Osteocyte (in vitro differentiated cells): ENCODE results near the gene NUCKS1. TPM values are rescaled to one million over a fixed set of nuclear protein-coding genes. Genes with fewer than 3 reads are reported as not detected.

Source experiments
- DNase-seq: peaks from one replicate; pipeline ENCODE4 v3.0.0; 2021; ENCODE audit warnings: mixed read lengths; ENCODE audit not compliant: unreplicated experiment; ENCODE audit errors: extremely low spot score
- H3K27ac Mint-ChIP-seq: one replicate; pipeline ENCODE4 v1.8.0; 2021; ENCODE audit warnings: mild to moderate bottlenecking, mixed read lengths; ENCODE audit not compliant: unreplicated experiment
- H3K27me3 Mint-ChIP-seq: one replicate; pipeline ENCODE4 v1.8.0; 2021; ENCODE audit warnings: mixed read lengths; ENCODE audit not compliant: unreplicated experiment
- H3K36me3 Mint-ChIP-seq: one replicate; pipeline ENCODE4 v1.8.0; 2021; ENCODE audit warnings: mixed read lengths; ENCODE audit not compliant: unreplicated experiment
- H3K4me1 Mint-ChIP-seq: one replicate; pipeline ENCODE4 v1.8.0; 2021; ENCODE audit warnings: mixed read lengths; ENCODE audit not compliant: unreplicated experiment
- H3K4me3 Mint-ChIP-seq: one replicate; pipeline ENCODE4 v1.8.0; 2021; ENCODE audit warnings: mild to moderate bottlenecking, moderate library complexity, mixed read lengths; ENCODE audit not compliant: unreplicated experiment
- H3K9me3 Mint-ChIP-seq: one replicate; pipeline ENCODE4 v1.8.0; 2021; ENCODE audit warnings: mixed read lengths; ENCODE audit not compliant: unreplicated experiment
- total RNA-seq: library from RNA; stranded (reverse); gene quantifications from 2 replicates; pipeline ENCODE4 v1.2.1, GENCODE V29; 2021
- TF ChIP-seq, protein P1 (sequence below): fragments of 200-600 bp; sonication (generic); IDR thresholded peaks from 2 replicates; pipeline ENCODE4 v1.5.0; 2021; ENCODE audit warnings: antibody characterized with exemption, mild to moderate bottlenecking, moderate library complexity

Gene NUCKS1
- total RNA-seq, 1 donor from 2014 or later: 215 TPM

DNA sequence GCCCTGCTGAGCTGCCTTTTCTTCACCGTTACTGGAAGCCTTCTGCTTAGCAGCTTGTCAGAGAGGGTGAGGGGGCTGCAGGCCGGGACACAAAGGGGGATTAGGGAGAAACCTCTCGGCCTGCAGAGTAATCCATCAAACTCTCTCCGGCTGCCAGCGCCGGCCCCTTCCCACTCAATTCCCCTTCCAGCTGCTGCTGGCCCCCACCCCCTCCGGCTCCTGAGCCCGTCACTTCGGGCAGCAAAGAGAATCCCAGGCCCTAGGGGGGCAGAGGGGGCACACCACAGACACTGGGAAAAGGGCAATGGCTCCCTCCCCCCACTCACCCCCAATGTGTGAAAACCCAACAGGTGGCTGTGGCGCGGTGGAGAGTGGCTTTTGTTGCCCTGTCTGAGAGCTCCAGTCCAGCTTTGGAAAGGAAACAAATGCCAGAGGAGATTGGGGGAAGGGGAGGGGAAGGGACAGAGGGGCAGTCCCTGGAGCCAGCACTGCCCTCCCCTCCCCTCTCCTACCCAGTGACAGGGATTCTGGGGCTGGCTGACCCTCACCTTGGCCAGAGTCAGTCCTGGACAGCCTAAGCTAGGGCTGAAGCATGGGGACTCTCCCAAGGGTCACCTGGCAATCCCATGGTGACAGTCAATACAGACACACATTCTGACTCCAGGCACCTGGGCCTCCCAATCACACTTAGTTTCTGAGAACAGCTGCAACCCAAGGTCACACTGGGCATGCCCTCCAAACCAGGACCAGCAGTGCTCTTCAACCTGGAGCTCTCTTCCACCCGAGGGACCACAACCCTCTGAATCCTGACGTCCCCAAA lies 79.2 kb downstream of the NUCKS1 start:
- H3K4me3 Mint-ChIP-seq: no peak overlapping the region
- TF ChIP-seq, protein P1, sequence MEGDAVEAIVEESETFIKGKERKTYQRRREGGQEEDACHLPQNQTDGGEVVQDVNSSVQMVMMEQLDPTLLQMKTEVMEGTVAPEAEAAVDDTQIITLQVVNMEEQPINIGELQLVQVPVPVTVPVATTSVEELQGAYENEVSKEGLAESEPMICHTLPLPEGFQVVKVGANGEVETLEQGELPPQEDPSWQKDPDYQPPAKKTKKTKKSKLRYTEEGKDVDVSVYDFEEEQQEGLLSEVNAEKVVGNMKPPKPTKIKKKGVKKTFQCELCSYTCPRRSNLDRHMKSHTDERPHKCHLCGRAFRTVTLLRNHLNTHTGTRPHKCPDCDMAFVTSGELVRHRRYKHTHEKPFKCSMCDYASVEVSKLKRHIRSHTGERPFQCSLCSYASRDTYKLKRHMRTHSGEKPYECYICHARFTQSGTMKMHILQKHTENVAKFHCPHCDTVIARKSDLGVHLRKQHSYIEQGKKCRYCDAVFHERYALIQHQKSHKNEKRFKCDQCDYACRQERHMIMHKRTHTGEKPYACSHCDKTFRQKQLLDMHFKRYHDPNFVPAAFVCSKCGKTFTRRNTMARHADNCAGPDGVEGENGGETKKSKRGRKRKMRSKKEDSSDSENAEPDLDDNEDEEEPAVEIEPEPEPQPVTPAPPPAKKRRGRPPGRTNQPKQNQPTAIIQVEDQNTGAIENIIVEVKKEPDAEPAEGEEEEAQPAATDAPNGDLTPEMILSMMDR: no peak
- H3K9me3 Mint-ChIP-seq: no peaks in the 10 kb centered on the region
- no peak for DNase-seq
- no peaks in the 10 kb centered on the region for H3K36me3 Mint-ChIP-seq
- peaks cover 6% of the 10 kb centered on the region for H3K4me1 Mint-ChIP-seq
- no peak overlapping the region for H3K27ac Mint-ChIP-seq
- H3K27me3 Mint-ChIP-seq: no peaks in the 10 kb centered on the region

DNA sequence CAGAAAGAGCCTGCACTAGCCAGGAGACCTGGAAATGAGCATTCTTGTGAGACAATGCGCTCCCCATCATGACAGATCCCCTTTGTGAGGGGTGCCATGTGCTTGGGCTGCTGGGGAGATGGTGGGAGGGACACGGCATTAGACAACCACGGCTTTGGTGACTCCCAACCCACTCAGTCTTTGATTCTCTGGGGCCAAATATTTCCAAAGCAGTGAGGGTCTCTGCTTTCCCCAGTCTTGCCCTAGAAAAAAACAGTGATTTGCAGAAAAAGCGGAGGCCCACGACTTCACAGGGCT lies 79.9 kb downstream of the NUCKS1 start:
- Mint-ChIP-seq H3K9me3 (no peaks in the 10 kb centered on the region), H3K36me3 (no peaks in the 10 kb centered on the region), H3K4me1 (peaks cover 6% of the 10 kb centered on the region), H3K4me3 (no peak overlapping the region), H3K27ac (no peak overlapping the region), H3K27me3 (no peaks in the 10 kb centered on the region)
- TF ChIP-seq, protein P1: no peak
- DNase-seq: no peak

DNA sequence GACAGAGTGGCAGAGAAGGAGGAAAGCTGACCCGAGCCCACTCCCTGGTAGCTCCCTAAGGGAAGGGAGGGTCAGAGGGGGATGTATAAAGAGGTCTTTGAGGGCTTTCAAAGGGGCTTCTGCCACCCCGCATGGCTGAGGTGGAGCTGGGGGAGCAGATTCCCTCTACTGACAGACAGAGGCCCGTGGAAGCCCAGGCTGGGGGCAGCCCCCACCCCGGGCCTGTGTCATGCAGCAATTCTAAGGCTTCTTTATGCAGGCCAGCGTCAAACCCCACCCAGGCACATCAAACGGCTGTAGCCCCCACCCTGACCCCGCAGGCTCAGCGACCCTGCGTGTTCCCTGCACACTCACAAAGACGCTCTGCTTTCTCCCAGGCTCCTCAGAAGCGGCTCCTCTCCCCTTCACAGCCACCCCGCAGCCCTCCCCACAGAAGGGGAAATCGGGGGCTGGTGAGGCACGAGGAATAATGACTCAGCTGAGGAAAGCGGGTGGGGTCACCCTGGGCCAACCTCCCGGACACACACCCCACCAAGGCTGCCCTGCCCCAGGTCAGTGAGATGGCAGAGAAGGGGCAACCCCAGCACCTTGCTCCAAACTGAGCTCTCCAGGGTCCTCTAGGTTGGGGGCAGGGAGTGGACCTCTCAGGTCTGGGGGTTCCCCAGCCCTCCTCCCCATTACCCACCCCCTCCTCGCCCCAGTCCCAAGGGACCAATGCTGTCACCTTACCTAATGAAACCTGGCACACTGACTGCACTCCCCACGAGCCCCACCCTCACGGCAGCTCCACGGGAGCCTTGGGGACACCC lies 80.4 kb downstream of the NUCKS1 start:
- DNase-seq: no peak
- H3K4me1 Mint-ChIP-seq: peaks cover 6% of the 10 kb centered on the region
- H3K4me3 Mint-ChIP-seq: no peak overlapping the region

DNA sequence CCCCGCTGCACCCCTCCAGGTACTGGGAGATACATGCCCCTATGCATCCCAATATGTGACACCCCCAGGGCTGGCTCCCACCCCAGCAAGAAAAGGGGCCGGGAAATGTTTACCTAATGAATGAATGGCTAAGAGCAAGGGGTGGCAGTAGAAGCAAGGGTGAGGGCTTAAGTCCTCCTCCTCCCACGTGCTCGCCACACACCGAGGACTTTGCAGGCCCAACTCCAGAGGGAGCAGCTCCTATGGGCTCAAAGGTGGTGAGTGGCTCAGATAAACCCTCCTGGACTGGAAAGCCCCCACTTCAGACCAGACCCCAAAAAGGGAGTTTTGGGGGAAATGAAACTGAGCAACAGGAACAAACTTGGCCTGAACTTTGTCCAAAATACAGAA lies 81.0 kb downstream of the NUCKS1 start:
- Mint-ChIP-seq H3K4me3 (no peak overlapping the region), H3K27ac (no peak overlapping the region), H3K27me3 (no peaks in the 10 kb centered on the region)

More for the DNA sequence above, 80.4 kb downstream of the NUCKS1 start:
- H3K27me3 Mint-ChIP-seq: no peaks in the 10 kb centered on the region
- no peaks in the 10 kb centered on the region for H3K36me3 Mint-ChIP-seq
- TF ChIP-seq, protein P1: no peak
- no peak overlapping the region for H3K27ac Mint-ChIP-seq
- H3K9me3 Mint-ChIP-seq: no peaks in the 10 kb centered on the region

More for the DNA sequence above, 81.0 kb downstream of the NUCKS1 start:
- Mint-ChIP-seq H3K9me3 (no peaks in the 10 kb centered on the region), H3K4me1 (peaks cover 6% of the 10 kb centered on the region), H3K36me3 (no peaks in the 10 kb centered on the region)
- DNase-seq: no peak
- TF ChIP-seq, protein P1: no peak
